D721Med (cell line): ENCODE results near the gene CCDC148.

ENCODE experiments used
- DNase-seq: peaks from one replicate; pipeline ENCODE4 v3.0.0; 2011; ENCODE audit warnings: low spot score; ENCODE audit not compliant: insufficient read length
- FAIRE-seq: peaks from 2 replicates; lab custom pipeline; 2011; peaks lifted over from hg19 to GRCh38; lab: Jason Lieb, UNC
- CTCF ChIP-seq: IDR thresholded peaks from 2 replicates; pipeline ENCODE4 v1.5.1; 2012; ENCODE audit warnings: mild to moderate bottlenecking, control low read depth; ENCODE audit not compliant: insufficient read depth; ENCODE audit errors: missing control alignments

The CCDC148 gene

GRCh38 chr2:158213773-158214172, 242.8 kb downstream of the CCDC148 start:
- FAIRE-seq = no peak
- TF ChIP-seq CTCF = no peak
- no peak for DNase-seq

DNA sequence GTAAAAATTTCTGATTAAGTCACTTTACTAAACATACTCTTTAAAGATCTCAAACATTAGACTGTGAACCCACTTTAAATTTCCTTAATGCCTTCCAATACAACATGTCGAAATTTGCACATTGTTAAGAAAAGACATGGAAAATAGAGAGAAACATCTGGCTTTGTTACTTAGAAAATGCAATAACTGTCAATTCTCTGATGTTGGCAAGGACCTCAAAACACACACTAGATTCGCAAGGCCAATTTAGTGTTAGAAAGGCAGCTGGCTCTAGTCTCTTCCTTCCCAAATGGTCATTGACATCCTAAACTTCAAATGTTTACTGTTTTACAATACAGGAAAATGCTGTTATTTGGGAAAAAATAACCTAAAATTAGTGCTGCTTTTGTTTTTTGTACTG, 244.3 kb downstream of the CCDC148 start:
- no peak for DNase-seq
- FAIRE-seq = no peak
- no peak for TF ChIP-seq CTCF

- DNase-seq = no peak
- TF ChIP-seq CTCF = no peak
- no peak for FAIRE-seq
These were observed 245.1 kb downstream of the CCDC148 start for GRCh38 chr2:158211502-158211901.

DNA sequence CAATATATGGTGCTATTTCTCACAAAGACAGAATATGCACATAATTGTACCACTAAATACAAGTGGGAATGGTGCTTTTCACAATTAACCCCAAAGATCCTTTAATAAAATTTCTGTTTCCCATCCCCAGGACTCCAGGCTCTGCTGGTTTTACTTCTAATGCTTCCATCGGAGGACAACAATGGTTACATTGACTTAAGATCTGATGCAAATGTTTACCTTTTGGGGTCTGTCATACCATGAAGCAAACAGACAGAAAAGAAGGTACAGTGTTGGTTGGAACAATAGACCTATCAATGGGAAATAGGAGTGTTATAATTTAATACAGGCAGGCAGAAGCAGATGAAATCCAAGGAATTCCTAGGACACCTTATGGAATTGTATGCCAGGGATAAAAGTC, 249.2 kb downstream of the CCDC148 start:
- no peak for TF ChIP-seq CTCF
- DNase-seq (no peak), FAIRE-seq (no peak)

DNA sequence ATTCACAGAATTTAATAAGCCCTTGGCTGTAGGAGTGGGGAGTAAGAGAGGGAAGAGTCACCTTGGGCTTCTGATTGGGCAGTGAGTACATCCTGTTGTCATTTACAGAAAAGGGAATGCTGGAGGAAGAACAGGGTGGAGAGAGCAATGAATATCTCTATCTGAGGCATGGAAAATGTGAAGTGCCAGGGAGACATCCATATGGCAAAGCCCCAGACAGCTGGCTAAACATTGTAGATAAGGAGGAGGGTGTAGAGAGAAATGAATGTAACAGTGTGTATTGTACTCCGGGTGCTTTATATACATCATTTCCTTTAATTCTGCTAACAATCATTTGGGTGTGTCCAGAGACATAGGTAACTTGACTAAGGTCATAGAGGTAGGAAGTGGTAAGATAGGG, 251.3 kb downstream of the CCDC148 start:
- DNase-seq (no peak), FAIRE-seq (no peak)
- no peak for TF ChIP-seq CTCF

- DNase-seq = no peak
- no peak for TF ChIP-seq CTCF
- no peak for FAIRE-seq
These were observed 251.8 kb downstream of the CCDC148 start for GRCh38 chr2:158204741-158205165.

- no peak for TF ChIP-seq CTCF
- no peak for DNase-seq
- FAIRE-seq = no peak
These were observed 254.3 kb downstream of the CCDC148 start for GRCh38 chr2:158202161-158202815.
